A549 (cell line): ENCODE results near the gene ATP2C1. TPM values are rescaled to one million over a fixed set of nuclear protein-coding genes. Genes with fewer than 3 reads are reported as not detected.

Source experiments
- ATAC-seq, 2 experiments: fragments of 200-7000 bp in 1 of 2; fragments of >200 bp in 1 of 2; cut with Nextera tagmentation in 1 of 2; cut with Tn5 transposase in 1 of 2; 3 replicates each; pipeline versions ENCODE4 v1.8.0 to v1.9.1; 2018 to 2020; ENCODE audit warnings: mild to moderate bottlenecking in 1 of 2, moderate library complexity in 1 of 2
- CTCF ChIA-PET: fragments of 300-600 bp; sonication (Branson Sonifier 250); formaldehyde crosslinking; extraction: SDS; loops from one replicate; lab custom pipeline; 2021; ENCODE audit warnings: antibody characterized with exemption, inconsistent platforms; lab: Yijun Ruan, JAX
- POLR2A ChIA-PET: fragments of 350-600 bp; formaldehyde crosslinking; extraction: SDS; loops from one replicate; lab custom pipeline; 2021; ENCODE audit warnings: antibody characterized with exemption, inconsistent platforms; lab: Yijun Ruan, JAX
- DNase-seq, 2 experiments: peaks; one replicate each; pipeline versions ENCODE4 v3.0.0 to v3.0.0-alpha.2; 2011 to 2016; ENCODE audit warnings: low read depth in 1 of 2, low spot score in 1 of 2
- FAIRE-seq: peaks from 2 replicates; lab custom pipeline; 2011; peaks lifted over from hg19 to GRCh38; lab: Jason Lieb, UNC
- H3K27ac ChIP-seq, 2 experiments: fragments of >200 bp; sonication (Bioruptor Twin); formaldehyde crosslinking; 3 replicates each; pipeline ENCODE4 v1.5.1; 2016 to 2017
- H3K4me1 ChIP-seq: fragments of >200 bp; sonication (Bioruptor Twin); formaldehyde crosslinking; 3 replicates; pipeline ENCODE4 v1.6.1; 2016
- H3K4me2 ChIP-seq: fragments of >200 bp; sonication (Bioruptor Twin); formaldehyde crosslinking; 3 replicates; pipeline ENCODE4 v1.6.1; 2016
- H3K4me3 ChIP-seq: fragments of >200 bp; sonication (Bioruptor Twin); formaldehyde crosslinking; 3 replicates; pipeline ENCODE4 v1.5.1; 2016
- H3K9me3 ChIP-seq: fragments of >200 bp; sonication (Bioruptor Twin); formaldehyde crosslinking; 3 replicates; pipeline ENCODE4 v1.6.1; 2016
- ATOH8 ChIP-seq: fragments of 250-450 bp; sonication (Bioruptor Pico); IDR thresholded peaks from 2 replicates; pipeline ENCODE4 v1.5.0; 2020; ENCODE audit warnings: low read depth, mild to moderate bottlenecking, moderate library complexity
- BHLHE40 ChIP-seq: IDR thresholded peaks from 2 replicates; pipeline ENCODE4 v1.6.1; 2012; ENCODE audit warnings: low read depth, low read length, inconsistent platforms
- CBX8 ChIP-seq: fragments of 200-600 bp; sonication (generic); IDR thresholded peaks from 2 replicates; pipeline ENCODE4 v1.6.1; 2016
- CEBPB ChIP-seq, 2 experiments: fragments of >200 bp in 1 of 2; sonication (Bioruptor Twin) in 1 of 2; formaldehyde crosslinking in 1 of 2; IDR thresholded peaks; 2 replicates each; pipeline ENCODE4 v1.6.1; 2012 to 2016
- CHD2 ChIP-seq: fragments of 150-350 bp; IDR thresholded peaks from 2 replicates; pipeline ENCODE4 v1.6.1; 2014; ENCODE audit warnings: low read length; ENCODE audit not compliant: partially characterized antibody
- CHD4 ChIP-seq: fragments of 200-600 bp; sonication (generic); IDR thresholded peaks from 2 replicates; pipeline ENCODE4 v1.6.1; 2016; ENCODE audit warnings: antibody characterized with exemption, mild to moderate bottlenecking, borderline replicate concordance
- CTCF ChIP-seq: fragments of >200 bp; sonication (Bioruptor Twin); formaldehyde crosslinking; IDR thresholded peaks from 3 replicates; pipeline ENCODE4 v1.5.1; 2016
- EHMT2 ChIP-seq: fragments of 200-600 bp; sonication (generic); IDR thresholded peaks from 2 replicates; pipeline ENCODE4 v1.6.1; 2016; ENCODE audit warnings: antibody characterized with exemption, low read depth, mild to moderate bottlenecking, moderate library complexity
- ELK1 ChIP-seq: fragments of 150-350 bp; IDR thresholded peaks from 2 replicates; pipeline ENCODE4 v1.6.1; 2014; ENCODE audit warnings: low read depth, mild to moderate bottlenecking, low read length
- EP300 ChIP-seq, 2 experiments: fragments of >200 bp; sonication (Bioruptor Twin); formaldehyde crosslinking; IDR thresholded peaks; 2 replicates in 1 of 2; 3 replicates in 1 of 2; pipeline ENCODE4 v1.6.1; 2016 to 2017
- HMGXB4 ChIP-seq: fragments of 250-450 bp; sonication (Bioruptor Pico); IDR thresholded peaks from 2 replicates; pipeline ENCODE4 v1.5.0; 2021; ENCODE audit warnings: mild to moderate bottlenecking, moderate library complexity, borderline replicate concordance
- HOXA7 ChIP-seq: fragments of 250-450 bp; sonication (Bioruptor Pico); IDR thresholded peaks from 2 replicates; pipeline ENCODE4 v1.5.0; 2020; ENCODE audit warnings: mild to moderate bottlenecking, moderate library complexity
- JUN ChIP-seq, 2 experiments: fragments of >200 bp; sonication (Bioruptor Twin); formaldehyde crosslinking; IDR thresholded peaks; 2 replicates in 1 of 2; 3 replicates in 1 of 2; pipeline ENCODE4 v1.6.1; 2016 to 2017
- KDM1A ChIP-seq: fragments of 200-600 bp; sonication (generic); IDR thresholded peaks from 2 replicates; pipeline ENCODE4 v1.6.1; 2016; ENCODE audit warnings: low read depth, mild to moderate bottlenecking
- MAFK ChIP-seq: fragments of 450-650 bp; IDR thresholded peaks from 2 replicates; pipeline ENCODE4 v1.6.1; 2014; ENCODE audit not compliant: partially characterized antibody
- MAX ChIP-seq: IDR thresholded peaks from 2 replicates; pipeline ENCODE4 v1.6.1; 2012
- MAZ ChIP-seq: fragments of 150-350 bp; IDR thresholded peaks from 2 replicates; pipeline ENCODE4 v1.6.1; 2014; ENCODE audit warnings: antibody characterized with exemption, low read depth, low read length, borderline replicate concordance
- MYC ChIP-seq: IDR thresholded peaks from 2 replicates; pipeline ENCODE4 v1.6.1; 2012; ENCODE audit warnings: mild to moderate bottlenecking, inconsistent platforms, low read length, improper control_type of control experiment, borderline replicate concordance
- NR3C1 ChIP-seq: fragments of >200 bp; sonication (Bioruptor Twin); formaldehyde crosslinking; IDR thresholded peaks from 3 replicates; pipeline ENCODE4 v1.6.1; 2017
- POLR2AphosphoS2 ChIP-seq: conservative IDR thresholded peaks from 2 replicates; pipeline ENCODE4 v1.6.1; 2012; ENCODE audit warnings: low read length, improper control_type of control experiment, inconsistent platforms
- RAD21 ChIP-seq, 2 experiments: fragments of >200 bp in 1 of 2; sonication (Bioruptor Twin) in 1 of 2; formaldehyde crosslinking in 1 of 2; IDR thresholded peaks in 1 of 2; conservative IDR thresholded peaks in 1 of 2; 2 replicates in 1 of 2; 3 replicates in 1 of 2; pipeline ENCODE4 v1.6.1; 2012 to 2018; ENCODE audit warnings: inconsistent platforms in 1 of 2
- REST ChIP-seq: fragments of 200-600 bp; sonication (generic); IDR thresholded peaks from 2 replicates; pipeline ENCODE4 v1.6.1; 2016; ENCODE audit warnings: antibody characterized with exemption, mild to moderate bottlenecking, moderate library complexity
- RFX5 ChIP-seq: fragments of 450-650 bp; IDR thresholded peaks from 2 replicates; pipeline ENCODE4 v1.7.1; 2014; ENCODE audit warnings: antibody characterized with exemption, mild to moderate bottlenecking, moderate library complexity
- RNF2 ChIP-seq: fragments of 200-600 bp; sonication (generic); IDR thresholded peaks from 2 replicates; pipeline ENCODE4 v1.6.1; 2016; ENCODE audit warnings: low read depth, mild to moderate bottlenecking, antibody characterized with exemption, moderate library complexity, borderline replicate concordance
- TFCP2L1 ChIP-seq: fragments of 250-450 bp; sonication (Bioruptor Pico); IDR thresholded peaks from 2 replicates; pipeline ENCODE4 v1.5.0; 2021; ENCODE audit warnings: mild to moderate bottlenecking
- ZC3H11A ChIP-seq: fragments of 450-650 bp; IDR thresholded peaks from 2 replicates; pipeline ENCODE4 v1.6.1; 2014; ENCODE audit warnings: antibody characterized with exemption, mild to moderate bottlenecking
- ZNF302 ChIP-seq: fragments of 250-450 bp; sonication (Bioruptor Pico); IDR thresholded peaks from 2 replicates; pipeline ENCODE4 v1.9.0; 2021; ENCODE audit warnings: inconsistent platforms, mild to moderate bottlenecking, moderate library complexity
- WGBS: methylation state at CpG from one replicate; pipeline ENCODE4 v1.1.6; 2017; ENCODE audit errors: missing lambda C conversion rate; 5-methylcytosine and 5-hydroxymethylcytosine counted together
- polyA plus RNA-seq, 4 experiments: library from polyadenylated mRNA; depleted of rRNA in 3 of 4; stranded (reverse); fragments of >200 nt; fragmentation: RNase III in 1 of 4; extraction: RNeasy Plus Mini Kit Qiagen cat#74134 plus additional on column Dnase treatment in 1 of 4; gene quantifications; 2 replicates in 3 of 4; 3 replicates in 1 of 4; pipeline ENCODE4 v1.2.3, GENCODE V29; 2011 to 2017

The ATP2C1 gene
- polyA plus RNA-seq, 2 of the 4 experiments (the other 2 are of a cell fraction): 48.1 to 74.3 TPM

- DNase-seq (no peak), FAIRE-seq (no peak), ATAC-seq (no peak)
- Histone ChIP-seq H3K4me2 (no peak overlapping the region), H3K27ac (no peak overlapping the region), H3K4me1 (peaks cover 7% of the 10 kb centered on the region; the same call in 1 of the 3 replicates), H3K9me3 (no peaks in the 10 kb centered on the region), H3K4me3 (no peak overlapping the region)
- ChIA-PET POLR2A (no interaction called here), CTCF (no interaction called here)
- 88% methylated on average over 3 of the region's 3 CpGs for WGBS
- TF ChIP-seq HMGXB4 (CRISPR knock-in tag): no peak
- TF ChIP-seq BHLHE40: no peak
- TF ChIP-seq EP300 (IDR thresholded peaks at IDR 0.05): no peak
- no peak for TF ChIP-seq MAZ
- TF ChIP-seq ZC3H11A: no peak
- no peak for TF ChIP-seq RAD21 (conservative IDR thresholded peaks at IDR 0.05 in 1 of 2, IDR thresholded peaks at IDR 0.05 in 1 of 2)
- TF ChIP-seq TFCP2L1: no peak
- TF ChIP-seq CHD4: no peak
- TF ChIP-seq MYC: no peak
- TF ChIP-seq CEBPB (IDR thresholded peaks at IDR 0.05): no peak
- TF ChIP-seq MAX: no peak
- TF ChIP-seq ELK1: no peak
- TF ChIP-seq ATOH8: no peak
- TF ChIP-seq JUN (IDR thresholded peaks at IDR 0.05): no peak
Measured at GRCh38 chr3:130948929-130949328, 55.0 kb downstream of the ATP2C1 start.

- TF ChIP-seq ATOH8 (no peak), EHMT2 (no peak), MAFK (no peak), NR3C1 (no peak), CBX8 (no peak), BHLHE40 (no peak), CHD2 (no peak), RFX5 (no peak), POLR2AphosphoS2 (no peak), CTCF (no peak), HOXA7 (CRISPR knock-in tag) (no peak), KDM1A (no peak), REST (no peak), MAX (no peak), ZNF302 (CRISPR knock-in tag) (no peak), RNF2 (no peak)
- H3K27ac ChIP-seq: no peak overlapping the region
- DNase-seq: no peak
- peaks cover 7% of the 10 kb centered on the region; the same call in 1 of the 3 replicates for H3K4me1 ChIP-seq
- ATAC-seq: no peak
- ChIA-PET POLR2A (no interaction called here), CTCF (no interaction called here)
- H3K4me3 ChIP-seq: no peak overlapping the region
- H3K9me3 ChIP-seq: no peaks in the 10 kb centered on the region
- 41% methylated on average over 2 of the region's 2 CpGs for WGBS
- FAIRE-seq: no peak
- H3K4me2 ChIP-seq: no peak overlapping the region
Measured at GRCh38 chr3:130950124-130950523, 56.2 kb downstream of the ATP2C1 start.
